Measurements from ENCODE around the gene TCF7L1.

GRCh38 chr2:85318222-85319074, 185.3 kb downstream of the TCF7L1 start:
- TF ChIP-seq MEF2A (IDR thresholded peaks at IDR 0.05; ENCODE audit: borderline replicate concordance, low read depth) (no peak), TAF1 (IDR thresholded peaks at IDR 0.05; ENCODE audit: borderline replicate concordance, low read depth, low read length) (no peak), REST (IDR thresholded peaks at IDR 0.05; ENCODE audit: low read depth, low read length) (no peak), CTCF (IDR thresholded peaks at IDR 0.05) (no peak), NRF1 (IDR thresholded peaks at IDR 0.05; ENCODE audit: low read depth, low read length) (no peak)

Data from SK-N-SH (cell line).